Panc1 (cell line): ENCODE results near the gene ARMCX5. TPM values are rescaled to one million over a fixed set of nuclear protein-coding genes. Genes with fewer than 3 reads are reported as not detected.

Experiments
- ATAC-seq: fragments of 200-7000 bp; cut with Tn5 transposase; 2 replicates; pipeline ENCODE4 v1.9.1; 2020; ENCODE audit warnings: mild to moderate bottlenecking, moderate library complexity
- BruUV-seq: library from RNA; stranded (reverse); fragments of 400-500 nt; replicated peaks from 2 replicates; lab custom pipeline; 2021; lab: Mats Ljungman, UMichigan
- CTCF ChIA-PET: fragments of 300-600 bp; sonication (Branson Sonifier 250); formaldehyde crosslinking; loops from one replicate; lab custom pipeline; 2022; ENCODE audit warnings: antibody characterized with exemption; lab: Charles Lee
- POLR2A ChIA-PET: fragments of 300-600 bp; sonication (Branson Sonifier 250); formaldehyde crosslinking; loops from one replicate; lab custom pipeline; 2022; ENCODE audit warnings: antibody characterized with exemption; lab: Charles Lee
- DNase-seq: peaks from one replicate; pipeline ENCODE4 v3.0.0-alpha.2; 2010; ENCODE audit warnings: low read depth, low spot score
- H3K27ac ChIP-seq: 2 replicates; pipeline ENCODE4 v1.5.1; 2011; ENCODE audit warnings: mild to moderate bottlenecking, low read length, inconsistent platforms
- H3K27me3 ChIP-seq: fragments of 200-500 bp; sonication (Bioruptor generic); 2 replicates; pipeline ENCODE4 v1.6.0; 2014; ENCODE audit warnings: low read length, inconsistent platforms; ENCODE audit not compliant: control insufficient read depth, insufficient read depth
- H3K36me3 ChIP-seq: fragments of 200-500 bp; sonication (Bioruptor generic); 2 replicates; pipeline ENCODE4 v1.5.1; 2014; ENCODE audit warnings: inconsistent platforms, mild to moderate bottlenecking, low read length, moderate library complexity; ENCODE audit not compliant: control insufficient read depth, insufficient read depth
- H3K4me1 ChIP-seq: 2 replicates; pipeline ENCODE4 v1.5.1; 2011; ENCODE audit warnings: inconsistent platforms, mild to moderate bottlenecking, low read length, moderate library complexity; ENCODE audit not compliant: control insufficient read depth, insufficient read depth
- H3K4me3 ChIP-seq, 2 experiments: 2 replicates each; pipeline ENCODE4 v1.5.1; 2011 to 2012; ENCODE audit warnings: low read depth in 2 of 2, low read length in 2 of 2, mild to moderate bottlenecking in 2 of 2, inconsistent platforms in 1 of 2, moderate library complexity in 1 of 2
- H3K9me3 ChIP-seq: fragments of 200-500 bp; sonication (Bioruptor generic); 2 replicates; pipeline ENCODE4 v1.5.1; 2014; ENCODE audit warnings: low read depth, mild to moderate bottlenecking, inconsistent platforms, low read length, moderate library complexity; ENCODE audit not compliant: control insufficient read depth, insufficient read depth
- POLR2AphosphoS5 ChIP-seq: IDR thresholded peaks from 2 replicates; pipeline ENCODE4 v1.6.1; 2012; ENCODE audit warnings: mild to moderate bottlenecking, low read depth, low read length, moderate library complexity
- SIN3A ChIP-seq: IDR thresholded peaks from 2 replicates; pipeline ENCODE4 v1.6.1; 2012; ENCODE audit warnings: low read depth, mild to moderate bottlenecking, low read length, moderate library complexity, borderline replicate concordance; ENCODE audit not compliant: insufficient read depth
- TCF7L2 ChIP-seq: IDR thresholded peaks from 2 replicates; pipeline ENCODE4 v1.6.1; 2011; ENCODE audit warnings: mild to moderate bottlenecking, low read depth, low read length, inconsistent platforms
- in situ Hi-C: cut with HindIII; loops from 2 replicates; pipeline ENCODE4 v1.10.0; 2016; ENCODE audit warnings: low sequenced_read_pairs, low pct_unique_long_range_greater_than_20kb
- intact Hi-C: fragments of 100-400 bp; cut with micrococcal nuclease; formaldehyde crosslinking; loops from one replicate; pipeline ENCODE4 v1.10.0; 2022; ENCODE audit not compliant: unreplicated experiment
- total RNA-seq: library from RNA; stranded (reverse); gene quantifications from one replicate; pipeline ENCODE4 v1.2.1, GENCODE V29; 2021; ENCODE audit not compliant: unreplicated experiment
- TF ChIP-seq, protein P1 (sequence below), 2 experiments: IDR thresholded peaks; 2 replicates each; pipeline ENCODE4 v1.6.1; 2011 to 2012; ENCODE audit warnings: low read depth in 2 of 2, control low read depth in 1 of 2, low read length in 1 of 2, mild to moderate bottlenecking in 1 of 2, moderate library complexity in 1 of 2; ENCODE audit not compliant: insufficient read depth in 1 of 2
- TF ChIP-seq, protein P2 (sequence below): fragments of 450-650 bp; IDR thresholded peaks from 2 replicates; pipeline ENCODE4 v1.5.1; 2017; ENCODE audit warnings: mild to moderate bottlenecking

The ARMCX5 gene
- total RNA-seq, 1 experiment from 2014 or later = 23.2 TPM

DNA sequence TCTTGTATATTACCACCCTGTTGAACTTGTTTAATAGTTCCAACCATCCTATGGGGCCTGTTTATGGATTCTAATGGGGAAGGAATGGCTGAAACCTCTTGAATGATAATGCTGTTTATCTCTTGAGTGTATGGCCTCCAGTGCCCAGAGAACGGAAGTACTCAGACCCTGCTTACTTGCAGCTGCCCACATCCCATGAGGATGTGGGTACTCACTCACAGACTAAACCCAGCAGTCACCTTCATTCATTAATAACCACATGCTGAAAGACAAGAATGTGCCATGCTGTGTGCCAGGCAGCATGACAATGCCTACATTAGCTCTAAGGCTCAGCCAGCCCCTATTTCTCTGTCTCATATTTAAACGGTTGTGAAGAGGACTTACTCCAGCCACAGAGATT is 5.9 kb upstream of the ARMCX5 start:
- ATAC-seq = no peak
- Histone ChIP-seq H3K27me3 (no peaks in the 10 kb centered on the region), H3K27ac (no peak overlapping the region), H3K4me1 (no peaks in the 10 kb centered on the region), H3K9me3 (no peaks in the 10 kb centered on the region), H3K4me3 (no peak overlapping the region), H3K36me3 (no peaks in the 10 kb centered on the region)
- ChIA-PET CTCF (interaction anchor here (0.5 kb wide), 1 partner anchor 175 kb away, joined by 3 read pairs; no protein-coding TSS in a partner anchor), POLR2A (no interaction called here)
- BruUV-seq = no TSS peak
- DNase-seq = no peak
- TF ChIP-seq, protein P1, sequence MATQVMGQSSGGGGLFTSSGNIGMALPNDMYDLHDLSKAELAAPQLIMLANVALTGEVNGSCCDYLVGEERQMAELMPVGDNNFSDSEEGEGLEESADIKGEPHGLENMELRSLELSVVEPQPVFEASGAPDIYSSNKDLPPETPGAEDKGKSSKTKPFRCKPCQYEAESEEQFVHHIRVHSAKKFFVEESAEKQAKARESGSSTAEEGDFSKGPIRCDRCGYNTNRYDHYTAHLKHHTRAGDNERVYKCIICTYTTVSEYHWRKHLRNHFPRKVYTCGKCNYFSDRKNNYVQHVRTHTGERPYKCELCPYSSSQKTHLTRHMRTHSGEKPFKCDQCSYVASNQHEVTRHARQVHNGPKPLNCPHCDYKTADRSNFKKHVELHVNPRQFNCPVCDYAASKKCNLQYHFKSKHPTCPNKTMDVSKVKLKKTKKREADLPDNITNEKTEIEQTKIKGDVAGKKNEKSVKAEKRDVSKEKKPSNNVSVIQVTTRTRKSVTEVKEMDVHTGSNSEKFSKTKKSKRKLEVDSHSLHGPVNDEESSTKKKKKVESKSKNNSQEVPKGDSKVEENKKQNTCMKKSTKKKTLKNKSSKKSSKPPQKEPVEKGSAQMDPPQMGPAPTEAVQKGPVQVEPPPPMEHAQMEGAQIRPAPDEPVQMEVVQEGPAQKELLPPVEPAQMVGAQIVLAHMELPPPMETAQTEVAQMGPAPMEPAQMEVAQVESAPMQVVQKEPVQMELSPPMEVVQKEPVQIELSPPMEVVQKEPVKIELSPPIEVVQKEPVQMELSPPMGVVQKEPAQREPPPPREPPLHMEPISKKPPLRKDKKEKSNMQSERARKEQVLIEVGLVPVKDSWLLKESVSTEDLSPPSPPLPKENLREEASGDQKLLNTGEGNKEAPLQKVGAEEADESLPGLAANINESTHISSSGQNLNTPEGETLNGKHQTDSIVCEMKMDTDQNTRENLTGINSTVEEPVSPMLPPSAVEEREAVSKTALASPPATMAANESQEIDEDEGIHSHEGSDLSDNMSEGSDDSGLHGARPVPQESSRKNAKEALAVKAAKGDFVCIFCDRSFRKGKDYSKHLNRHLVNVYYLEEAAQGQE (IDR thresholded peaks at IDR 0.05; ENCODE audit: insufficient read depth in 1 of 2, low read depth in 2 of 2, low read length in 1 of 2) = no peak
- no peak for TF ChIP-seq SIN3A
- no peak for TF ChIP-seq POLR2AphosphoS5
- in situ Hi-C loops = no loop called here
- intact Hi-C loops = loop anchor here (10.0 kb wide), 1 partner anchor 59 kb away; no protein-coding TSS in a partner anchor

DNA sequence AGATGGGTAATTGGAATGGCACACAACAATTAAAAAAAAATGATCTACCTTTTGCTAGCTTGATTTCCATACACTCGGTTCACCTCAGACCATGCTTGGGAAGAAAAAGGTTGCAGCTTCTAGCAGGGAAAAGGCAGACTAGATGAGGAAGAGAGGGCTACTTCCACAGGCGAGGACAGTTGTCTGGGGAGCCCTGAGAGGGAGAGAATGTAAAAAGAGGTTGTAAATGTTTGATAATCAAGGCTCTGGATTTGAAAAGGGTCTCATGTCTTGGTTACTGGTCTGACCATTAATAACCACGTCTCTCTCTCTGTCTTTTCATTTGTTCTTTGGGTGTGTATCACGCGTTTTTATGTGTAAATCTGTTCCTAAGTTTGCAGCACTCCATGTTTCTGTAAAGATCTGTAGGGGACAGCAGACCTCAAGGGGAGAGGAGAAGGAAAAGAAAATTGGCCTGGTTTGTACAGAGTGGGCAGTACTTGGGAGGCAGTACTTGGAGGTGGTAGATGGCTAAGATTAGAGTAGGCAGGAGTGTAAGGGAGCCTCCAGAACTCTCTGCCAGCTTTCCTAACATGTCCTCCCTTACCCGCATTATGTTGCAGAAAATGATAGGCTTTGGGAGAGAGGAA is 750 bp downstream of the ARMCX5 start:
- CTCF ChIA-PET = no interaction called here

More for the DNA sequence above, 750 bp downstream of the ARMCX5 start:
- DNase-seq = no peak
- intact Hi-C loops = loop anchor here (5.0 to 10.0 kb wide), 2 partner anchors 65 to 112 kb away; partner anchors contain the start of gene GPRASP2
- Histone ChIP-seq H3K36me3 (no peaks in the 10 kb centered on the region), H3K27ac (peak overlapping the region; percentile 97), H3K4me1 (peaks cover 3% of the 10 kb centered on the region; the same call in 1 of the 2 replicates), H3K4me3 (peak overlapping the region; percentile 87 to 99), H3K27me3 (no peaks in the 10 kb centered on the region), H3K9me3 (no peaks in the 10 kb centered on the region)
- BruUV-seq = TSS peak; percentile 86
- peak; percentile 6; the same call in 1 of the 2 replicates for ATAC-seq
- POLR2A ChIA-PET = no interaction called here
- TF ChIP-seq, protein P1 (IDR thresholded peaks at IDR 0.05; ENCODE audit: insufficient read depth in 1 of 2, low read depth in 2 of 2, low read length in 1 of 2) = no peak
- TF ChIP-seq, protein P2, sequence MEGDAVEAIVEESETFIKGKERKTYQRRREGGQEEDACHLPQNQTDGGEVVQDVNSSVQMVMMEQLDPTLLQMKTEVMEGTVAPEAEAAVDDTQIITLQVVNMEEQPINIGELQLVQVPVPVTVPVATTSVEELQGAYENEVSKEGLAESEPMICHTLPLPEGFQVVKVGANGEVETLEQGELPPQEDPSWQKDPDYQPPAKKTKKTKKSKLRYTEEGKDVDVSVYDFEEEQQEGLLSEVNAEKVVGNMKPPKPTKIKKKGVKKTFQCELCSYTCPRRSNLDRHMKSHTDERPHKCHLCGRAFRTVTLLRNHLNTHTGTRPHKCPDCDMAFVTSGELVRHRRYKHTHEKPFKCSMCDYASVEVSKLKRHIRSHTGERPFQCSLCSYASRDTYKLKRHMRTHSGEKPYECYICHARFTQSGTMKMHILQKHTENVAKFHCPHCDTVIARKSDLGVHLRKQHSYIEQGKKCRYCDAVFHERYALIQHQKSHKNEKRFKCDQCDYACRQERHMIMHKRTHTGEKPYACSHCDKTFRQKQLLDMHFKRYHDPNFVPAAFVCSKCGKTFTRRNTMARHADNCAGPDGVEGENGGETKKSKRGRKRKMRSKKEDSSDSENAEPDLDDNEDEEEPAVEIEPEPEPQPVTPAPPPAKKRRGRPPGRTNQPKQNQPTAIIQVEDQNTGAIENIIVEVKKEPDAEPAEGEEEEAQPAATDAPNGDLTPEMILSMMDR = no peak
- TF ChIP-seq TCF7L2 = no peak
- no peak for TF ChIP-seq POLR2AphosphoS5
- no peak for TF ChIP-seq SIN3A
- in situ Hi-C loops = no loop called here
